ENCODE results near the gene FBXL13. TPM values are rescaled to one million over a fixed set of nuclear protein-coding genes. Genes with fewer than 3 reads are reported as not detected.
"Not testable (repeated sequence)": the region's sequence is repeated elsewhere in the genome, so short reads cannot be mapped to it uniquely, and the experiment has no call there.

FBXL13 gene
- total RNA-seq, 1 experiment from 2014 or later: 1.3 TPM

GRCh38 chr7:102912742-102913141, 161.9 kb downstream of the FBXL13 start, which contains the start of gene LRRC17:
TSS of gene LRRC17 (plus strand) at chr7:102913000. CDS start at chr7:102933914, 20,914 bp downstream.
- Histone ChIP-seq H3K9me3 (no peaks in the 10 kb centered on the region), H3K4me3 (no peak within 1 kb of the TSS), H3K27me3 (no peaks in the 10 kb centered on the region), H3K36me3 (no peaks in the 10 kb centered on the region)
- DNase-seq: no peak

GRCh38 chr7:102908676-102909075, 165.9 kb downstream of the FBXL13 start:
- H3K4me3 ChIP-seq: no peak overlapping the region
- DNase-seq: no peak
- H3K36me3 ChIP-seq: no peaks in the 10 kb centered on the region
- no peaks in the 10 kb centered on the region for H3K9me3 ChIP-seq
- H3K27me3 ChIP-seq: no peaks in the 10 kb centered on the region

- H3K27me3 ChIP-seq, H3K4me3 ChIP-seq, H3K36me3 ChIP-seq, DNase-seq, H3K9me3 ChIP-seq: not testable (repeated sequence)
These were observed 171.0 kb downstream of the FBXL13 start for GRCh38 chr7:102903576-102903975.

- not testable (repeated sequence) for H3K4me3 ChIP-seq, DNase-seq, H3K9me3 ChIP-seq, H3K36me3 ChIP-seq, H3K27me3 ChIP-seq
These were observed 172.5 kb downstream of the FBXL13 start for GRCh38 chr7:102902052-102902451.

GRCh38 chr7:102898532-102898859, 176.1 kb downstream of the FBXL13 start:
- H3K4me3 ChIP-seq: no peak overlapping the region
- DNase-seq: no peak
- H3K36me3 ChIP-seq: no peaks in the 10 kb centered on the region
- H3K27me3 ChIP-seq: no peaks in the 10 kb centered on the region
- no peaks in the 10 kb centered on the region; the same call in 1 of the 2 replicates for H3K9me3 ChIP-seq

GRCh38 chr7:102897856-102898531, 176.6 kb downstream of the FBXL13 start:
- Histone ChIP-seq H3K27me3 (no peaks in the 10 kb centered on the region), H3K9me3 (no peaks in the 10 kb centered on the region), H3K36me3 (no peaks in the 10 kb centered on the region), H3K4me3 (no peak overlapping the region)
- DNase-seq: no peak

- DNase-seq: no peak
- no peak overlapping the region for H3K4me3 ChIP-seq
These were observed 177.4 kb downstream of the FBXL13 start for GRCh38 chr7:102897211-102897631.

GRCh38 chr7:102896585-102896984, 178.0 kb downstream of the FBXL13 start:
- H3K27me3 ChIP-seq: no peaks in the 10 kb centered on the region
- no peaks in the 10 kb centered on the region for H3K36me3 ChIP-seq
- no peak overlapping the region for H3K4me3 ChIP-seq
- no peak for DNase-seq
- no peaks in the 10 kb centered on the region for H3K9me3 ChIP-seq

More at GRCh38 chr7:102897211-102897631, 177.4 kb downstream of the FBXL13 start:
- H3K9me3 ChIP-seq: no peaks in the 10 kb centered on the region
- no peaks in the 10 kb centered on the region for H3K27me3 ChIP-seq
- H3K36me3 ChIP-seq: no peaks in the 10 kb centered on the region

- H3K9me3 ChIP-seq: no peaks in the 10 kb centered on the region
- DNase-seq: no peak
- H3K27me3 ChIP-seq: no peaks in the 10 kb centered on the region
- H3K4me3 ChIP-seq: no peak overlapping the region
- no peaks in the 10 kb centered on the region for H3K36me3 ChIP-seq
These were observed 179.0 kb downstream of the FBXL13 start for GRCh38 chr7:102895602-102896001.

- no peak for DNase-seq
- Histone ChIP-seq H3K9me3 (no peaks in the 10 kb centered on the region), H3K36me3 (no peaks in the 10 kb centered on the region), H3K27me3 (no peaks in the 10 kb centered on the region), H3K4me3 (no peak overlapping the region)
These were observed 181.8 kb downstream of the FBXL13 start for GRCh38 chr7:102892631-102893278.

GRCh38 chr7:102891693-102892261, 182.8 kb downstream of the FBXL13 start:
- H3K27me3 ChIP-seq: no peaks in the 10 kb centered on the region
- no peaks in the 10 kb centered on the region for H3K36me3 ChIP-seq
- H3K4me3 ChIP-seq: no peak overlapping the region
- peak; percentile 84 for DNase-seq
- no peaks in the 10 kb centered on the region for H3K9me3 ChIP-seq

- H3K36me3 ChIP-seq: no peaks in the 10 kb centered on the region
- DNase-seq: no peak
- no peak overlapping the region for H3K4me3 ChIP-seq
- H3K27me3 ChIP-seq: no peaks in the 10 kb centered on the region
- no peaks in the 10 kb centered on the region for H3K9me3 ChIP-seq
These were observed 183.5 kb downstream of the FBXL13 start for GRCh38 chr7:102890971-102891692.

- Histone ChIP-seq H3K36me3 (no peaks in the 10 kb centered on the region), H3K9me3 (no peaks in the 10 kb centered on the region), H3K4me3 (no peak overlapping the region), H3K27me3 (no peaks in the 10 kb centered on the region)
- DNase-seq: peak; percentile 82
These were observed 184.2 kb downstream of the FBXL13 start for GRCh38 chr7:102890292-102890970.

- Histone ChIP-seq H3K9me3 (no peaks in the 10 kb centered on the region), H3K4me3 (no peak overlapping the region), H3K27me3 (no peaks in the 10 kb centered on the region), H3K36me3 (no peaks in the 10 kb centered on the region)
- peak; percentile 22 for DNase-seq
These were observed 184.7 kb downstream of the FBXL13 start for GRCh38 chr7:102889851-102890250.

- no peak overlapping the region for H3K4me3 ChIP-seq
- no peak for DNase-seq
- no peaks in the 10 kb centered on the region for H3K9me3 ChIP-seq
- no peaks in the 10 kb centered on the region for H3K36me3 ChIP-seq
- H3K27me3 ChIP-seq: no peaks in the 10 kb centered on the region
These were observed 185.9 kb downstream of the FBXL13 start for GRCh38 chr7:102888561-102889233.

GRCh38 chr7:102883098-102883860, 191.3 kb downstream of the FBXL13 start:
- Histone ChIP-seq H3K36me3 (no peaks in the 10 kb centered on the region), H3K9me3 (no peaks in the 10 kb centered on the region), H3K27me3 (no peaks in the 10 kb centered on the region), H3K4me3 (no peak overlapping the region)
- no peak for DNase-seq
